CD14-positive monocyte (primary cell): ENCODE measurements around the gene CHST15. TPM values are rescaled to one million over a fixed set of nuclear protein-coding genes. Genes with fewer than 3 reads are reported as not detected.

Experiments used
- DNase-seq, 3 donors: peaks; one replicate each; pipeline ENCODE4 v3.0.0-alpha.2; 2011 to 2022
- H2AFZ ChIP-seq: 2 replicates; pipeline ENCODE4 v1.6.0; 2012; ENCODE audit warnings: mild to moderate bottlenecking, low read depth, low read length, inconsistent platforms; ENCODE audit not compliant: insufficient read depth, poor library complexity, severe bottlenecking
- H3K27ac ChIP-seq, 2 donors: 1 replicate in 1 of 2; 2 replicates in 1 of 2; pipeline ENCODE4 v1.5.1; 2012 to 2013; ENCODE audit warnings: low read length in 2 of 2, control low read depth in 1 of 2, inconsistent platforms in 1 of 2, low read depth in 1 of 2, mild to moderate bottlenecking in 1 of 2
- H3K27me3 ChIP-seq, 2 donors: one replicate each; pipeline versions ENCODE4 v1.6.0 to v1.6.1; 2011 to 2013; ENCODE audit warnings: low read length in 2 of 2; ENCODE audit not compliant: control insufficient read depth in 2 of 2, insufficient read depth in 2 of 2
- H3K36me3 ChIP-seq, 2 donors: replicated peaks in 1 of 2; 1 replicate in 1 of 2; 2 replicates in 1 of 2; pipeline versions ENCODE4 v1.5.1 to v1.6.1; 2012 to 2013; ENCODE audit warnings: low read length in 2 of 2, control low read depth in 1 of 2, inconsistent platforms in 1 of 2, mild to moderate bottlenecking in 1 of 2; ENCODE audit not compliant: insufficient read depth in 2 of 2, control insufficient read depth in 1 of 2
- H3K4me1 ChIP-seq, 2 donors: 1 replicate in 1 of 2; 2 replicates in 1 of 2; pipeline versions ENCODE4 v1.5.1 to v1.6.1; 2012 to 2013; ENCODE audit warnings: low read length in 2 of 2, control low read depth in 1 of 2, inconsistent platforms in 1 of 2, mild to moderate bottlenecking in 1 of 2, moderate library complexity in 1 of 2; ENCODE audit not compliant: insufficient read depth in 2 of 2, control insufficient read depth in 1 of 2
- H3K4me2 ChIP-seq: replicated peaks from 2 replicates; pipeline ENCODE3; 2012; ENCODE audit warnings: low read length, moderate library complexity, mild to moderate bottlenecking; ENCODE audit not compliant: poor library complexity, severe bottlenecking; ENCODE audit errors: extremely low read depth
- H3K4me3 ChIP-seq, 3 experiments: fragments of 200-600 bp in 1 of 3; sonication (generic) in 1 of 3; replicated peaks in 1 of 3; 1 replicate in 2 of 3; 2 replicates in 1 of 3; pipeline ENCODE4 v1.5.1; 2011 to 2013; ENCODE audit warnings: low read length in 3 of 3, mild to moderate bottlenecking in 3 of 3, control low read depth in 2 of 3, low read depth in 2 of 3, inconsistent platforms in 1 of 3, moderate library complexity in 1 of 3
- H3K79me2 ChIP-seq: 2 replicates; pipeline ENCODE4 v1.6.0; 2012; ENCODE audit warnings: mild to moderate bottlenecking, control low read depth, inconsistent platforms, low read length, moderate library complexity; ENCODE audit not compliant: insufficient read depth
- H3K9ac ChIP-seq: 2 replicates; pipeline ENCODE4 v1.6.0; 2017; ENCODE audit warnings: low read length, mild to moderate bottlenecking; ENCODE audit not compliant: insufficient read depth, poor library complexity, severe bottlenecking
- H3K9me3 ChIP-seq, 2 donors: replicated peaks in 1 of 2; 1 replicate in 1 of 2; 2 replicates in 1 of 2; pipeline versions ENCODE4 v1.5.1 to v1.6.1; 2012 to 2013; ENCODE audit warnings: low read length in 2 of 2, control low read depth in 1 of 2; ENCODE audit not compliant: control insufficient read depth in 1 of 2, insufficient read depth in 1 of 2
- H4K20me1 ChIP-seq: 2 replicates; pipeline ENCODE4 v1.6.0; 2012; ENCODE audit warnings: mild to moderate bottlenecking, low read length, control low read depth, moderate library complexity; ENCODE audit not compliant: insufficient read depth
- H3K27ac Mint-ChIP-seq, 7 donors: one replicate each; pipeline ENCODE4 v1.8.0; 2020; ENCODE audit warnings: mild to moderate bottlenecking in 7 of 7, mixed read lengths in 7 of 7, moderate library complexity in 6 of 7, inconsistent platforms in 2 of 7
- H3K27me3 Mint-ChIP-seq, 3 donors: one replicate each; pipeline ENCODE4 v1.8.0; 2021 to 2022; ENCODE audit warnings: low read depth in 3 of 3, mild to moderate bottlenecking in 3 of 3, mixed read lengths in 3 of 3, moderate library complexity in 3 of 3, inconsistent platforms in 1 of 3
- H3K36me3 Mint-ChIP-seq, 2 donors: one replicate each; pipeline ENCODE4 v1.8.0; 2020; ENCODE audit warnings: mixed read lengths in 2 of 2, inconsistent platforms in 1 of 2, mild to moderate bottlenecking in 1 of 2
- H3K4me1 Mint-ChIP-seq: one replicate; pipeline ENCODE4 v1.8.0; 2020; ENCODE audit warnings: mild to moderate bottlenecking, mixed read lengths
- H3K4me3 Mint-ChIP-seq, 2 donors: one replicate each; pipeline ENCODE4 v1.8.0; 2020; ENCODE audit warnings: mild to moderate bottlenecking in 2 of 2, mixed read lengths in 2 of 2, moderate library complexity in 1 of 2
- H3K9me3 Mint-ChIP-seq, 7 donors: one replicate each; pipeline ENCODE4 v1.8.0; 2020 to 2022; ENCODE audit warnings: mixed read lengths in 7 of 7, mild to moderate bottlenecking in 6 of 7, moderate library complexity in 6 of 7, inconsistent platforms in 2 of 7
- CTCF ChIP-seq: fragments of 200-600 bp; IDR thresholded peaks from one replicate; pipeline ENCODE4 v1.8.0; 2022; ENCODE audit warnings: antibody characterized with exemption, mild to moderate bottlenecking
- WGBS: methylation state at CpG from one replicate; pipeline ENCODE4 v1.1.5; 2013; ENCODE audit warnings: missing lambda C conversion rate; ENCODE audit not compliant: insufficient coverage; 5-methylcytosine and 5-hydroxymethylcytosine counted together
- intact Hi-C, 2 donors: fragments of 100-400 bp; cut with micrococcal nuclease; formaldehyde crosslinking; loops; one replicate each; pipeline versions ENCODE4 v1.15.0 to v1.15.1; 2023
- polyA plus RNA-seq, 3 donors: library from polyadenylated mRNA; depleted of rRNA in 1 of 3; unstranded in 2 of 3; stranded (reverse) in 1 of 3; fragments of 300-500 nt in 2 of 3; fragments of >200 nt in 1 of 3; fragmentation: Illumina TruSeq in 2 of 3; gene quantifications; 1 replicate in 2 of 3; 2 replicates in 1 of 3; pipeline ENCODE4 v1.2.3, GENCODE V29; 2012 to 2021

The CHST15 gene
- polyA plus RNA-seq, 3 donors, result 54.4 to 106 (median 87.5) TPM

DNA sequence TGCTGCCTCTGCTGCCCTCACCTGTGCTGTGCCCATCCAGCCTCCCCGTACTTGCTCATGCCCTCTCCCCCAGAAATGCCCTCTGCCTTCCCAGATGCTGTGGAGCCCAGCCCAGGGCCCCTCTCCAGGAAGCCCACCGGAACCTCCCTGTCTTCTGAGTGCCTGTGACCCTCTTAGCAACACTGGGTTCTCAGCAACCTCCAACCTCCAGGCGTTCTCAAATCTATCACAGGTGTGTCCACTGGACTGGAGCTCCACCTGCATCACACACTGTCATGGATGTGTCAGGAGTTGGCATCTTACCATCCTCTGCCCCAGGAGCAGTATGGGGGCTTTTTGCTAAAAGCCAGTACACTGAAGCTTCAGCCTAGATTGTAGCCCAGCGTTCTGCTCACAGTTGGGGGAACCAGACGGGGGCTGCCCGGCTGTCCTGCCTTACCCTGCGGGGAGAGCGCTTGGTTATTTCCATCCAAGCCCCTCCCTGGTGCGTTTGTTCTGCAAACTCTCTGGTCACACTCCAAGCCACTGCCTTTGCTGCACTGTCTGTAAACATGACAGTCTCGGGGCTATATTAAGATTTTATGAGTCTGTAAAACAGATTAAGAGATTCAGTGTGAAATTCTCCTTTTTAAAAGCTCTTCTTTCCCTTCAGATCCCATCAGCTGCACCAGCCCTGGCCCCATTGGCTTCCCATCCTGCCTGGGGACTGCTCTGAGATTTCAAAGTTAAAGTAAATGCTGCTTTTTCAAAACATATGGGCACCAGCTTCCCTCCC is 130.5 kb downstream of the CHST15 start:
- Histone ChIP-seq H3K4me2 (no peak overlapping the region), H3K4me1 (no peaks in the 10 kb centered on the region), H3K9me3 (no peaks in the 10 kb centered on the region), H3K79me2 (no peaks in the 10 kb centered on the region), H3K36me3 (no peaks in the 10 kb centered on the region), H3K4me3 (no peak overlapping the region), H4K20me1 (no peaks in the 10 kb centered on the region), H3K27me3 (peaks cover 13 to 24% of the 10 kb centered on the region in 2 donors), H3K9ac (no peak overlapping the region), H3K27ac (no peak overlapping the region), H2AFZ (no peak overlapping the region)
- Mint-ChIP-seq H3K36me3 (no peaks in the 10 kb centered on the region), H3K9me3 (peaks cover 0 to 1% (median 0%) of the 10 kb centered on the region in 7 donors), H3K27ac (peak overlapping the region in 1 of 7 donors; percentile 21), H3K27me3 (peaks cover 17 to 51% (median 42%) of the 10 kb centered on the region in 3 donors), H3K4me3 (peak overlapping the region in 1 of 2 donors; percentile 12), H3K4me1 (no peaks in the 10 kb centered on the region)
- 76% methylated on average over 6 of the region's 10 CpGs for WGBS
- no peak for TF ChIP-seq CTCF
- intact Hi-C loops, result loop anchor here in 1 of 2 donors (10.0 kb wide), 1 partner anchor 828 kb away; the partner anchor contains the start of gene HMX3
- DNase-seq, result no peak

GRCh38 chr10:123958241-123958640 is 135.2 kb downstream of the CHST15 start:
- no peaks in the 10 kb centered on the region for H3K4me1 Mint-ChIP-seq
- WGBS, result 50% methylated on average over 2 of the region's 2 CpGs
- Histone ChIP-seq H3K9ac (no peak overlapping the region), H3K4me3 (no peak overlapping the region), H3K9me3 (no peaks in the 10 kb centered on the region), H4K20me1 (no peaks in the 10 kb centered on the region), H3K79me2 (no peaks in the 10 kb centered on the region), H3K4me2 (no peak overlapping the region), H3K4me1 (no peaks in the 10 kb centered on the region), H3K27me3 (peaks cover 10 to 17% of the 10 kb centered on the region in 2 donors), H3K36me3 (no peaks in the 10 kb centered on the region), H2AFZ (no peak overlapping the region), H3K27ac (no peak overlapping the region)
- H3K9me3 Mint-ChIP-seq, result peaks cover 0 to 1% (median 0%) of the 10 kb centered on the region in 7 donors
- H3K27me3 Mint-ChIP-seq, result peaks cover 14 to 38% (median 25%) of the 10 kb centered on the region in 3 donors
- no peak overlapping the region for H3K27ac Mint-ChIP-seq
- H3K36me3 Mint-ChIP-seq, result no peaks in the 10 kb centered on the region
- no peak for DNase-seq
- peak overlapping the region in 1 of 2 donors; percentile 14 for H3K4me3 Mint-ChIP-seq
- intact Hi-C loops, result no loop called here
- no peak for TF ChIP-seq CTCF

Other genes starting within 250 kb of the CHST15 start
- not detected for gene CPXM2, start 201.8 kb downstream of the CHST15 start, polyA plus RNA-seq